ENCODE results near the gene QKI. TPM values are rescaled to one million over a fixed set of nuclear protein-coding genes. Genes with fewer than 3 reads are reported as not detected.

The QKI gene
- total RNA-seq, 2 donors from 2014 or later: 87.4 to 95.3 TPM

- Mint-ChIP-seq H3K27ac (no peak overlapping the region), H3K27me3 (peaks cover 36% of the 10 kb centered on the region), H3K4me1 (peaks cover 5% of the 10 kb centered on the region), H3K4me3 (no peak overlapping the region), H3K36me3 (ENCODE audit: low read depth) (no peaks in the 10 kb centered on the region)
- ATAC-seq (no peak), DNase-seq (no peak)
- H3K9me3 ChIP-seq (ENCODE audit: control insufficient read depth, low read length, poor library complexity, severe bottlenecking): no peaks in the 10 kb centered on the region
Observed at GRCh38 chr6:163395831-163396185, 18.7 kb upstream of the QKI start.

GRCh38 chr6:163397326-163397725 lies 17.2 kb upstream of the QKI start:
- no peak for DNase-seq
- H3K27me3 Mint-ChIP-seq: peaks cover 27% of the 10 kb centered on the region
- no peaks in the 10 kb centered on the region for H3K36me3 Mint-ChIP-seq (ENCODE audit: low read depth)
- no peak for ATAC-seq
- H3K4me1 Mint-ChIP-seq: peaks cover 5% of the 10 kb centered on the region
- H3K27ac Mint-ChIP-seq: no peak overlapping the region
- no peak overlapping the region for H3K4me3 Mint-ChIP-seq
- no peaks in the 10 kb centered on the region for H3K9me3 ChIP-seq (ENCODE audit: control insufficient read depth, low read length, poor library complexity, severe bottlenecking)

- Mint-ChIP-seq H3K4me3 (no peak overlapping the region), H3K4me1 (peaks cover 5% of the 10 kb centered on the region), H3K36me3 (ENCODE audit: low read depth) (no peaks in the 10 kb centered on the region), H3K27me3 (peaks cover 26% of the 10 kb centered on the region), H3K27ac (no peak overlapping the region)
- DNase-seq (no peak), ATAC-seq (no peak)
- no peaks in the 10 kb centered on the region for H3K9me3 ChIP-seq (ENCODE audit: control insufficient read depth, low read length, poor library complexity, severe bottlenecking)
Observed at GRCh38 chr6:163398115-163398514, 16.4 kb upstream of the QKI start.

GRCh38 chr6:163398815-163399214 lies 15.7 kb upstream of the QKI start:
- Mint-ChIP-seq H3K4me3 (no peak overlapping the region), H3K36me3 (ENCODE audit: low read depth) (no peaks in the 10 kb centered on the region), H3K27me3 (peaks cover 26% of the 10 kb centered on the region), H3K27ac (no peak overlapping the region), H3K4me1 (peaks cover 5% of the 10 kb centered on the region)
- H3K9me3 ChIP-seq (ENCODE audit: control insufficient read depth, low read length, poor library complexity, severe bottlenecking): no peaks in the 10 kb centered on the region
- DNase-seq: no peak
- ATAC-seq: no peak

- Mint-ChIP-seq H3K4me3 (no peak overlapping the region), H3K4me1 (peaks cover 7% of the 10 kb centered on the region), H3K27ac (no peak overlapping the region), H3K36me3 (ENCODE audit: low read depth) (no peaks in the 10 kb centered on the region), H3K27me3 (peaks cover 22% of the 10 kb centered on the region)
- H3K9me3 ChIP-seq (ENCODE audit: control insufficient read depth, low read length, poor library complexity, severe bottlenecking): no peaks in the 10 kb centered on the region
- no peak for ATAC-seq
- no peak for DNase-seq
Observed at GRCh38 chr6:163400509-163400908, 14.0 kb upstream of the QKI start.

- Mint-ChIP-seq H3K27me3 (peaks cover 14% of the 10 kb centered on the region), H3K4me3 (no peak overlapping the region), H3K4me1 (peaks cover 14% of the 10 kb centered on the region), H3K27ac (no peak overlapping the region), H3K36me3 (ENCODE audit: low read depth) (no peaks in the 10 kb centered on the region)
- ATAC-seq (no peak), DNase-seq (no peak)
- no peaks in the 10 kb centered on the region for H3K9me3 ChIP-seq (ENCODE audit: control insufficient read depth, low read length, poor library complexity, severe bottlenecking)
Observed at GRCh38 chr6:163401039-163401885, 13.3 kb upstream of the QKI start.

- DNase-seq (no peak), ATAC-seq (no peak)
- Mint-ChIP-seq H3K4me3 (peak overlapping the region; percentile 12), H3K27me3 (peaks cover under 1% of the 10 kb centered on the region), H3K4me1 (peaks cover 11% of the 10 kb centered on the region), H3K36me3 (ENCODE audit: low read depth) (no peaks in the 10 kb centered on the region), H3K27ac (no peak overlapping the region)
- no peaks in the 10 kb centered on the region for H3K9me3 ChIP-seq (ENCODE audit: control insufficient read depth, low read length, poor library complexity, severe bottlenecking)
Observed at GRCh38 chr6:163402616-163403015, 11.9 kb upstream of the QKI start.

- no peak overlapping the region for H3K4me3 Mint-ChIP-seq
- no peak overlapping the region for H3K27ac Mint-ChIP-seq
- H3K9me3 ChIP-seq (ENCODE audit: control insufficient read depth, low read length, poor library complexity, severe bottlenecking): no peaks in the 10 kb centered on the region
- no peaks in the 10 kb centered on the region for H3K36me3 Mint-ChIP-seq (ENCODE audit: low read depth)
- DNase-seq (no peak), ATAC-seq (peak; percentile 33)
- H3K27me3 Mint-ChIP-seq: no peaks in the 10 kb centered on the region
- peaks cover 11% of the 10 kb centered on the region for H3K4me1 Mint-ChIP-seq
Observed at GRCh38 chr6:163404825-163405265, 9.7 kb upstream of the QKI start.

GRCh38 chr6:163405412-163406309 lies 8.9 kb upstream of the QKI start:
- no peaks in the 10 kb centered on the region for H3K9me3 ChIP-seq (ENCODE audit: control insufficient read depth, low read length, poor library complexity, severe bottlenecking)
- no peak for DNase-seq
- Mint-ChIP-seq H3K4me3 (peak overlapping the region; percentile 88), H3K4me1 (peaks cover 11% of the 10 kb centered on the region), H3K36me3 (ENCODE audit: low read depth) (no peaks in the 10 kb centered on the region), H3K27ac (peak overlapping the region; percentile 91), H3K27me3 (no peaks in the 10 kb centered on the region)
- ATAC-seq: peak; percentile 77

- H3K9me3 ChIP-seq (ENCODE audit: control insufficient read depth, low read length, poor library complexity, severe bottlenecking): no peaks in the 10 kb centered on the region
- peak overlapping the region; percentile 88 for H3K4me3 Mint-ChIP-seq
- H3K27ac Mint-ChIP-seq: peak overlapping the region; percentile 91
- ATAC-seq (no peak), DNase-seq (no peak)
- no peaks in the 10 kb centered on the region for H3K27me3 Mint-ChIP-seq
- peaks cover 13% of the 10 kb centered on the region for H3K4me1 Mint-ChIP-seq
- no peaks in the 10 kb centered on the region for H3K36me3 Mint-ChIP-seq (ENCODE audit: low read depth)
Observed at GRCh38 chr6:163406366-163406765, 8.2 kb upstream of the QKI start.

- Mint-ChIP-seq H3K27me3 (no peaks in the 10 kb centered on the region), H3K36me3 (ENCODE audit: low read depth) (no peaks in the 10 kb centered on the region), H3K4me1 (peaks cover 14% of the 10 kb centered on the region), H3K27ac (peak overlapping the region; percentile 91), H3K4me3 (no peak overlapping the region)
- ATAC-seq: no peak
- no peak for DNase-seq
- H3K9me3 ChIP-seq (ENCODE audit: control insufficient read depth, low read length, poor library complexity, severe bottlenecking): no peaks in the 10 kb centered on the region
Observed at GRCh38 chr6:163406830-163407229, 7.7 kb upstream of the QKI start.

GRCh38 chr6:163408352-163408991 lies 6.0 kb upstream of the QKI start:
- H3K4me1 Mint-ChIP-seq: peaks cover 22% of the 10 kb centered on the region
- no peak for DNase-seq
- ATAC-seq: no peak
- H3K27ac Mint-ChIP-seq: no peak overlapping the region
- H3K4me3 Mint-ChIP-seq: no peak overlapping the region
- no peaks in the 10 kb centered on the region for H3K9me3 ChIP-seq (ENCODE audit: control insufficient read depth, low read length, poor library complexity, severe bottlenecking)
- no peaks in the 10 kb centered on the region for H3K36me3 Mint-ChIP-seq (ENCODE audit: low read depth)
- no peaks in the 10 kb centered on the region for H3K27me3 Mint-ChIP-seq

- H3K27me3 Mint-ChIP-seq: no peaks in the 10 kb centered on the region
- no peak overlapping the region for H3K27ac Mint-ChIP-seq
- H3K4me1 Mint-ChIP-seq: peaks cover 20% of the 10 kb centered on the region
- no peaks in the 10 kb centered on the region for H3K9me3 ChIP-seq (ENCODE audit: control insufficient read depth, low read length, poor library complexity, severe bottlenecking)
- H3K36me3 Mint-ChIP-seq (ENCODE audit: low read depth): no peaks in the 10 kb centered on the region
- H3K4me3 Mint-ChIP-seq: no peak overlapping the region
- DNase-seq (no peak), ATAC-seq (no peak)
Observed at GRCh38 chr6:163409712-163410111, 4.8 kb upstream of the QKI start.
